ENCODE measurements around the gene DEGS1.

The DEGS1 gene

GRCh38 chr1:224226849-224227502 lies 43.9 kb downstream of the DEGS1 start:
- H3K4me3 ChIP-seq (ENCODE audit: low read depth, low read length), result no peak overlapping the region
- no peak for TF ChIP-seq CTCF (IDR thresholded peaks at IDR 0.05; ENCODE audit: borderline replicate concordance, insufficient read depth, low read depth, low read length)

DNA sequence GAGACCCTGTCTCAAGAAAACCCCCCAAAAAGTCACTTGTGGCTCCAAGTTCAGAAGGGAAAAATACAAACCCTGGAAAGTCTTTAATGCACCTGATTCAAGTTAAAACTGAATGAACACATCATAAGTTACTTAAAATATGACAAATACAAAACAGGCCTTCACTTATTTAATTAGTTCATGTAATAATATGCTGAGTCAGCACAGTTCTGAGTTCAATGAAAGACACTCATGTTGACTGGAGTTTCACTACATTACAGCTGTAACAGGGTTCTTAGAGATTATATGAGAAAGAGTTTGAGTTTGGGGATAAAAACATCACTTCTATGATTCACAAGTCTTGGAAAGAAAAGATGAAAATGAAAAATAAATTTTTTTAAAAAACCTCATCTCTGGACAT lies 51.0 kb downstream of the DEGS1 start:
- TF ChIP-seq CTCF (IDR thresholded peaks at IDR 0.05; ENCODE audit: borderline replicate concordance, insufficient read depth, low read depth, low read length), result no peak
- no peak overlapping the region for H3K4me3 ChIP-seq (ENCODE audit: low read depth, low read length)

DNA sequence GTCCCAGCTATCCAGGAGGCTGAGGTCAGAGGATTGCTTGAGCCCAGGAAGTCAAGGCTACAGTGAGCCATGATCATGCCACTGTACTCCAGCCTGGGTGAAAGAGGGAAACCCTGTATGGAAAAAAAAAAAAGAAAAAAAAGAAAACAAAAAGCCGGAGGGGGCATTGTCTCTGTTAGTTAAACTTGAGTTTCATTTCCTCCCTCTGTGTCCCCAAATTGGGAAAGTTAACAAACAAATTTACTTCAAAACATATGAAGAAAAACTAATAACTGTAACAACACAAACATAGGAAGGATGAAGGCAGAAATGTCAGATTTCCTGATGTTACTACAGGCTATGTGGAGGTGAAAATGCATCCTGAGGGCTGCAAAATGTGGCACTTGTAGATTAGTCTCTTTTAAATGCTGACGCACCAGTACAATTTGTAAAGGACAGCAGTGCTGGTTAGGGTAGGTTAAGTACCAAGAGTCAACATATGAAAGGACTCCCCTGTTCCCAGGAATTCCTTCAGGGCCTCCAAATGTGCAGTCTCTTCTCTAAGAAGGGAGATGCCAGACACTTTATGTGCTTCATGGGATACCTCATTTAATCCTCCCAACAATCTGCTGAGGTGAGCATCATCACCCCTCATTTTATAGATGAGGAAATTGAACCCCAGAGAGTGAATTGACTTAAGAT lies 52.9 kb downstream of the DEGS1 start:
- H3K4me3 ChIP-seq (ENCODE audit: low read depth, low read length), result no peak overlapping the region
- no peak for TF ChIP-seq CTCF (IDR thresholded peaks at IDR 0.05; ENCODE audit: borderline replicate concordance, insufficient read depth, low read depth, low read length)

- TF ChIP-seq CTCF (IDR thresholded peaks at IDR 0.05; ENCODE audit: borderline replicate concordance, insufficient read depth, low read depth, low read length), result no peak
- no peak overlapping the region for H3K4me3 ChIP-seq (ENCODE audit: low read depth, low read length)
Observed at GRCh38 chr1:224237119-224237881, 54.3 kb downstream of the DEGS1 start.

- TF ChIP-seq CTCF (IDR thresholded peaks at IDR 0.05; ENCODE audit: borderline replicate concordance, insufficient read depth, low read depth, low read length), result no peak
Observed at GRCh38 chr1:224238212-224238611, 55.2 kb downstream of the DEGS1 start.

GRCh38 chr1:224238756-224239155 lies 55.7 kb downstream of the DEGS1 start:
- TF ChIP-seq CTCF (IDR thresholded peaks at IDR 0.05; ENCODE audit: borderline replicate concordance, insufficient read depth, low read depth, low read length), result no peak
- no peak overlapping the region for H3K4me3 ChIP-seq (ENCODE audit: low read depth, low read length)

More at GRCh38 chr1:224238212-224238611, 55.2 kb downstream of the DEGS1 start:
- no peak overlapping the region for H3K4me3 ChIP-seq (ENCODE audit: low read depth, low read length)

Data from GM12875 (cell line).